HG02840 (cell line): Measurements from ENCODE around the gene RACK1.
A peak's percentile ranks its signal among the peaks of the same experiment; 100 is the strongest.

Source experiments
- ATAC-seq: cut with Tn5 transposase; IDR thresholded peaks from one replicate; pipeline ENCODE4 v1.9.1; 2021; ENCODE audit warnings: mild to moderate bottlenecking, moderate library complexity, moderate number of reproducible peaks; ENCODE audit not compliant: unreplicated experiment, low FRiP score

The RACK1 gene

GRCh38 chr5:181259974-181260719, 16.4 kb upstream of the RACK1 start:
- no peak for ATAC-seq

- ATAC-seq, result no peak
These were observed 15.6 kb upstream of the RACK1 start for GRCh38 chr5:181259283-181259682.

- ATAC-seq, result no peak
These were observed 14.9 kb upstream of the RACK1 start for GRCh38 chr5:181258576-181258975.

DNA sequence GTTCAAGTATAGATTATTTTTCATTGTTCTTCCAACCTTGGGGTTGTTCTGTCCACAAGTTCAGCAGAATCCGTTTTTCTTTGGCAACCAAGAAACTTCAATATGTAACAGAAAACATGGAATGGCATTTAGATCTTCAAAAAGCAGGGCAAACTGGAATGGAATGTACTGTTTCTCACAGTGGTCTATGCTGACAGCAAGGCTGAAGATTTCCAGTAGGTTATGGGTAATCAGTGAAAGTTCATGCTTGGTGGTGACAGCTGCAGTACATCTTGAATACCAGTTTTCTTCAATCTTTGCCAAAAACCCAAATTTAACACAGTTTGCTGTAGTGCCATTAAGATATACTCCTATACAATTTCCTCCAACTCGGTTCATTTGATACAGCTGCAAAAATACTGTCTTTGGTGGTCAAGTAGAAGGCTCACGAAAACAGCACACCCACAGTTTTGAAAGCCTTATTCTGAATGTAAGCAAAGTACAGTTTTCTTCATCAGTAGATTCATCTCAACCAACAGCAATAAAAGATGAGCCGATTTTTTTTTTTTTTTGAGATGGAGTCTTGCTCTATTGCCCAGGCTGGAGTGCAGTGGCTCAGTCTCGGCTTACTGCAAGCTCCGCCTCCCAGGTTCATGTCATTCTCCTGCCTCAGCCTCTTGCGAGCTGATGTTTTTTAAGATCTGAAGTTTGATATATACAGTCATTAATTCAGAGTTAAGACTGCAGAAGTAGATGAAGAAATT, 12.3 kb upstream of the RACK1 start:
- ATAC-seq, result no peak

DNA sequence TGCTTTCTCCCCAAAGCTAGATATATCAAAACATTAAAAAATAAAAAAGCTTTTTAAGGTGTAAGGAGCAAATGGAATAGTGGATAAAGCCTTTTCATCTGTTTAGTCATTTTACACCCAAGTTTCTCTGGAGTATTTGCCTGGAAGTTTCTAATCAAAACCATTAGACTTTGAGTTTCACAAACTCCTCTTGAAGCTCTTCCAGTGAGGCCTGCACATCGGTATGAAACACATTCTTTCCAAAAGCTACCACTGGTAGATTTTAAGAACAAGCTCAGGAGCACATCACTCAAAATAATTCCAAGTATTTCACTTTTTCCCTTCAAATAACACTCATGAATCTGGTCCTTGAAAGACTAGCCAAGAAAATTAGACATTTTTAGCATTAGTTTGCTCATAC, 11.6 kb upstream of the RACK1 start:
- ATAC-seq, result no peak

DNA sequence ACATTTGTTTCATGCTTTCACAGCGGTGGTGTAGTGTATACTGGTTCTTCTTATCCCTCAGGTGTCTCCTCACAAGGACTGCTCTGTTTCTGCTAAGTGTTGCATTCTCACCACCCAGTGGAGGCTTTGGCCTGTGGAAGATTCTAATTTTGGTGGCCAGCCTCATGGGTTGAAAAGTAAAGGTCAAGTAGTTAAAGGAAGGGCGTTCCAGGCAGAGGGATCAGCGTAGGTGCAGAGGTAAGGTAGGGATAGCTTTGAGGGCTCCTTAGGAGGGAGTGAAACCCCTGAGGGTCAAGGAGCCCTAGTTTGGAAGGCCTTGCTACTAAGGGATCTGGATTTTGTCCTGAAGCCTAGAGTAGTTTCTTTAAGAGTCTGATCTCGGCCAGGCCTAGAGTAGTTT, 4.6 kb upstream of the RACK1 start:
- ATAC-seq, result no peak

- ATAC-seq, result peak; percentile 35
These were observed 2.8 kb upstream of the RACK1 start for GRCh38 chr5:181246276-181247049.

DNA sequence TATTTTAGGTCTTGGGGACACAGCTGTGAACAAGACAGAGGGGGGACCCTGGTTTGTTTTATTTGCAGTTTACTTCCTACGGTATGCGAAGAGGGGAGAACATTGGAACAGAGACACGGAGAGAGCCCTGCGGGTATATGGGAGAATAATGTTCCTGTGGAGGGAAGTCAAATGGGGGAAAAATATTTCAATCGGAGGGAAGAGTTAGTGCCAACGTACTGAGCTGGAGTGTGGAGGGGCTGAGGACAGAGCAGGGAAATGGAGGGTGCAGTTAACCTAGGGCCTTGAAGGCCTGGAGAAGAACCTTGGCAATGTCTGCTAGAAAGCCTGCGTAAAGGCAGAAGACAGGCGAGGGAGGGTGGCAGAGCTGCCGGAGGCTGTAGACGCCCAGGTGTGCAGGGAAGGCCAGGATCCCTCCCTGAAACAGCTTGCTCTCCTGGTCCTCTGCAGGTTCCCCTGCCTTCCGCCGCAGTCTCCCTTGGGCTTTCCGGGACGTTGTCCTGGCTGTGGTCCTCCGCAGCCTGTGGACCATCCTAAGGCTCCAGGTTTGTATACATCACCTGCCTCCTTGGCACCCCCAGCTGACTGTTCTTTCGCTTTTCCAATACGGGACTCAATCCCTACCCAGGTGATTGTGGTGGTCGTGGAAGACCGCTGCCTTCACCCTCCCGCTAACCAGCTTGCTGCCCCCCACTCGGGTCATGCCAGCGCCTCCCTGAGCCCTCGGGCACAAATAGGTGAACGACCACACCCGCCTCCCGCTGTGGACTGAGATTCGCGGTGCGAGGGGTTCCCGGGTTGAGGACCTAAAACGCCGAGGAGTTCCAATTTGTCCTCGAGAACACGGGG, 1.9 kb upstream of the RACK1 start:
- no peak for ATAC-seq

GRCh38 chr5:181243018-181243563, 615 bp downstream of the RACK1 start:
- ATAC-seq, result no peak

DNA sequence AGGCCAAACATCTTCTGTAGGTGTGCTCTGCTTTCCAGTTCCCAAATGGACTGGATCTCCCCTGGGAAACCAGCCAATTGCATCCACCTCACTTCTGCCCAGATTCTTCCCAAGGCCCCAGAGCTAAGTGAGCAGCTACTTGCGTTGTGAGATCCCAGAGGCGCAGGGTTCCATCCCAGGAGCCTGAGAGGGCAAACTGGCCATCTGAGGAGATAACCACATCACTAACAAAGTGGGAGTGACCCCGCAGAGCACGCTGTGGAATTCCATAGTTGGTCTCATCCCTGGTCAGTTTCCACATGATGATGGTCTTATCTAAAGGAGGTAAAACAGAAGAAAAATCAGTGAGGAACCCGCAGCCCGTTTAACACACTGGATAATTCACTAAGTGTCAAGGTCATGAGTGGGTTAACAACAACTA, 1.7 kb downstream of the RACK1 start:
- no peak for ATAC-seq

DNA sequence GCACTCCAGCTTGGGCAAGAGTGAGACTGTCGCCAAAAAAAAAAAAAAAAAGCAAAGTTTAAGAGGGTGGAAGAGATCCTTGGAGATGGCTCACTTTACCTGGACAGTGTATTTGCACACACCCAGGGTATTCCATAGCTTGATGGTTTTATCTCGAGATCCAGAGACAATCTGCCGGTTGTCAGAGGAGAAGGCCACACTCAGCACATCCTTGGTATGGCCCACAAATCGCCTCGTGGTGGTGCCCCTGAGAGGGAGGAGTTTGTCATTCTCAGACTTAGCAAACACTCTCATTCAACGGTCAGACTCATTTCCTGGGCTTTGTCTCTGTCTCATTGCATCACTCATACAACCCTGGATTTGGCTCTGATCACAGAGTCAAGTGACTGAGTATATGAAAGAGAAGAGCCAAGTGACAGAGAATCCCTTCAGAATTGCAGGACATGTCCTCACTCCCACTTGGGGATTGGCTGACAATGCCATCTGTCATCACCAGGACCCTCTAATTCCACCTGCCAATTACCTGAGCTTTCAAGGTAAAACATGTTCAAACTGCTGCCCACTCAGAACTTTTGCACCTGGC, 2.2 kb downstream of the RACK1 start:
- ATAC-seq, result no peak

- ATAC-seq, result no peak
These were observed 4.5 kb downstream of the RACK1 start for GRCh38 chr5:181239062-181239663.

- ATAC-seq, result no peak
These were observed 5.8 kb downstream of the RACK1 start for GRCh38 chr5:181237729-181238385.

DNA sequence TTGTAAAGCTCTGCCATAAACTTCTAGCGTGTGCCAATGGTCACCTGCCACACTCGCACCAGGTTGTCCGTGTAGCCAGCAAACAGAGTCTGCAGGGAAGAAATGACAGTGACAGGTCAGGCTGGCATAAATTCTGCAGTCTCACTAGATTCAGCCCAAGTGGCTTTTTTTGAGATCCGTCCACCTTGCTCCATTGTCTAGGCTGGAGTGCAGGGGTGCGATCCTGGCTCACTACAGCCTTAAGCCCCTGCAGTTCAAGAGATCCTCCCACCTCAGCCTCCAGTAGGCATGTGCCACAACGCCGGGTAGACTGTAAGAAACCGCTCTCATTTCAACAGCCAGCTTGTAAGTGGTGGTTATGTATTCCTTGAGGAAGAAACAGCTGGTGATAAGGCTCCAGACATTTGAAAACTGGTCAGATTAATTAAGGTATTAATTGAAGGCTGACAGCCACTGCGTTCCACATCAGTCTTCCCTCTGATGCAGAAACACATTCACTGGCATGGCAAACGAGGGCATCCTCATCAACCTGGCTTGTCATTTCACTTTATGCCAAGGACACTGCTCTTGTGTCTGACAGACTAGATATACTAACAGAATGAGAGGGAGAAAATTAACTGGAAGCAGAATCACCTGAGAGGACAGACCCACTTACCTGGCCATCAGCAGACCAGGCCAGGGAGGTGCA, 6.6 kb downstream of the RACK1 start:
- ATAC-seq, result no peak

GRCh38 chr5:181236471-181236870, 7.2 kb downstream of the RACK1 start:
- no peak for ATAC-seq

DNA sequence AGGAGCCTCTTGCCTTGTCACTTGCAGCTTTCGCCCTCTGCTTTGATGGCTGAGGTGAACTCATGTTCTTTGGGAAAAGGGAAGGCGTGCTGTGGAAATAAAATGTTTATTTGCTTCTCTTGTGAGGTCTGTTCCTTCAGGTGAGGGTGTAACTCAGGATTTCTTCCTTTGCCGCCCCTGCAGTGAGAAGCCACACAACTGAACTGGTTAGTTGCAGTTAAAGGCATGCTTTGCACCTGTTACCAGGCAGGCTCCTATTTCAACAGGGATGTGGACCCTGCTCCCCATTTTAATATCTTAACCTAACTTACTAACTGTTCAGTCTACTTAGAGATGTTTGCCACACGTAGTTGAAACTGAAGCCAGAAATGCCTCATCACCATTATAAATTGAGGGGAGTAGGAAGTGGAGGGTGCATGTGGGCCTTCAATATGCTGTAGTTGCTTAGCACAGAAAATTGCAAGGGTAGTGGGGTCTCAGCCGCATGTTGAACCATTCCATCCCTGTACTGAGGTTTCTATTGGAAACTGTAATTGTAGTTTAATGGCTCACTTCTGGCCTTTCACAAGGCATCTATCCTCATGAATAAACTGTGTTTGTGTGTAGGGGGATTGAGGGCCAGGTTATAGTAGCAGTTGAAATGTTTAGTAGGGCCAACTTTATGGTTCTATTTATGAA, 7.9 kb downstream of the RACK1 start:
- no peak for ATAC-seq

DNA sequence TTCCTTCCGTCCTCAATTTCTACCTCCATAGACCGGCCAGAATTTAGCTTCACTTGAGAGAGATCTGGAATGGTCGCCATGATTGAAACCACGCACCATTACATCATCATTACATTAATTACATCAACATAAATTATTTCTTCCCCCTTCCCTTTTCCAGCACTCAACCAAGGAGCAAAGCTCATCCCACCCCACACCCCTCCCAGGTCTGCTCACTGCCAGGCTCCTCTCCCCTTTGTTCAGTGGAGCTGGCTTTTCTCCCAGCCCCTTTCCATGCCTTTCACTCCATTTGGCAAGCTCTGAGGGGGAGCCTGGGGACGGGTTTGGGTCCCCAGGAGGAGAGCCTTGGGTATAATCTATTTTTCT, 8.4 kb downstream of the RACK1 start:
- no peak for ATAC-seq
